ENCODE results near the gene MAGEE1.

DNA sequence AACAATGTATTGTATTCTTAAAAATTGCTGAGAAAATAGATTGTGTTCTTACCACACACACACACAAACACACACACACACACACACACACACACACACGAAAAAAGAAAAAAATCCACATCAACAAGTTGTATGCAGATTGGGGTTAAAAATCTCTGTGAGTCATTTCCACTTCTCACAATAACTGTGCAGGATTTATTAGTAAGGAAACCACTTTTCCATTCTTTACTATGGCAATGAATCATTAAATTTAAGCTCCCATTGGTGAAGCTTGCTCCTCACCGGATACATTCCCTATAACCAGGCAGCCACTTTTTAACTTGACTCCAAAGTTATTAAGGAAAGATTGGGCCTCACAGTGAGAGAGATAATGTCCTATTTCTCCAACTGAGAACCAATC lies 19.7 kb upstream of the MAGEE1 start:
- TF ChIP-seq CTCF (conservative IDR thresholded peaks at IDR 0.05; ENCODE audit: low read depth, low read length) (no peak), EZH2phosphoT487 (IDR thresholded peaks at IDR 0.05; ENCODE audit: borderline replicate concordance, low read length) (no peak), EZH2 (IDR thresholded peaks at IDR 0.05; ENCODE audit: low read length, unreplicated experiment) (no peak)
